ENCODE data around the gene LMF1.
"Not testable (repeated sequence)": the region's sequence is repeated elsewhere in the genome, so short reads cannot be mapped to it uniquely, and the experiment has no call there.

The LMF1 gene

GRCh38 chr16:890217-890616 lies 80.6 kb downstream of the LMF1 start:
- DNase-seq, result no peak

GRCh38 chr16:889586-889985 lies 81.2 kb downstream of the LMF1 start:
- no peak for DNase-seq

- DNase-seq, result no peak
Measured at GRCh38 chr16:888901-889570, 81.7 kb downstream of the LMF1 start.

GRCh38 chr16:888456-888855 lies 82.3 kb downstream of the LMF1 start:
- DNase-seq, result not testable (repeated sequence)

- DNase-seq, result no peak
Measured at GRCh38 chr16:887846-888245, 82.9 kb downstream of the LMF1 start.

- no peak for DNase-seq
Measured at GRCh38 chr16:886802-887731, 83.7 kb downstream of the LMF1 start.

GRCh38 chr16:886084-886543 lies 84.7 kb downstream of the LMF1 start:
- DNase-seq, result no peak

- no peak for DNase-seq
Measured at GRCh38 chr16:885391-885790, 85.4 kb downstream of the LMF1 start.

- DNase-seq, result no peak
Measured at GRCh38 chr16:884232-884631, 86.6 kb downstream of the LMF1 start.

- no peak for DNase-seq
Measured at GRCh38 chr16:883781-884180, 87.0 kb downstream of the LMF1 start.

- no peak for DNase-seq
Measured at GRCh38 chr16:883340-883739, 87.4 kb downstream of the LMF1 start.

- not testable (repeated sequence) for DNase-seq
Measured at GRCh38 chr16:882671-883070, 88.1 kb downstream of the LMF1 start.

GRCh38 chr16:882256-882655 lies 88.5 kb downstream of the LMF1 start:
- no peak for DNase-seq

- no peak for DNase-seq
Measured at GRCh38 chr16:881219-882097, 89.3 kb downstream of the LMF1 start.

- no peak for DNase-seq
Measured at GRCh38 chr16:880471-881171, 90.2 kb downstream of the LMF1 start.

- no peak for DNase-seq
Measured at GRCh38 chr16:879986-880385, 90.8 kb downstream of the LMF1 start.

GRCh38 chr16:879461-879861 lies 91.3 kb downstream of the LMF1 start:
- no peak for DNase-seq

- no peak for DNase-seq
Measured at GRCh38 chr16:878886-879285, 91.9 kb downstream of the LMF1 start.

- DNase-seq, result no peak
Measured at GRCh38 chr16:878072-878784, 92.6 kb downstream of the LMF1 start.

GRCh38 chr16:877242-878071 lies 93.3 kb downstream of the LMF1 start:
- no peak for DNase-seq

All from femur (tissue), 1 donor.